SU-DHL-6 (cell line): ENCODE measurements around the gene RAD1.

Experiments used
- H2AFZ ChIP-seq: fragments of 200-600 bp; sonication (generic); 2 replicates; pipeline ENCODE4 v1.6.1; 2014; ENCODE audit warnings: low read depth, mild to moderate bottlenecking, moderate library complexity, mixed read lengths, antibody characterized with exemption, low read length; ENCODE audit not compliant: severe bottlenecking
- H3F3A ChIP-seq: fragments of 200-600 bp; shearing (Covaris generic); 2 replicates; pipeline ENCODE4 v1.6.0; 2016; ENCODE audit warnings: antibody characterized with exemption, mild to moderate bottlenecking; ENCODE audit not compliant: insufficient read depth
- H3K27ac ChIP-seq: fragments of 200-600 bp; sonication (generic); 2 replicates; pipeline ENCODE4 v1.5.1; 2016; ENCODE audit warnings: low read depth, mild to moderate bottlenecking, low read length, moderate library complexity, mixed read lengths
- H3K27me3 ChIP-seq: fragments of 200-600 bp; sonication (generic), shearing (Covaris generic); 2 replicates; pipeline ENCODE4 v1.6.0; 2014; ENCODE audit warnings: mild to moderate bottlenecking, low read length
- H3K36me3 ChIP-seq: fragments of 200-600 bp; sonication (generic); 2 replicates; pipeline ENCODE4 v1.6.1; 2014; ENCODE audit warnings: mild to moderate bottlenecking, low read length, mixed read lengths
- H3K4me2 ChIP-seq: fragments of 300-600, 200-600 bp; shearing (Covaris generic), sonication (generic); 2 replicates; pipeline ENCODE4 v1.6.0; 2014; ENCODE audit warnings: low read length, low read depth, mild to moderate bottlenecking; ENCODE audit not compliant: poor library complexity, severe bottlenecking
- H3K4me3 ChIP-seq: fragments of 200-600 bp; sonication (generic); 2 replicates; pipeline ENCODE4 v1.5.1; 2014; ENCODE audit warnings: antibody characterized with exemption, low read length, mild to moderate bottlenecking, mixed read lengths; ENCODE audit not compliant: insufficient read depth, poor library complexity, severe bottlenecking
- H3K79me2 ChIP-seq: fragments of 200-600 bp; sonication (generic); 2 replicates; pipeline ENCODE4 v1.6.1; 2014; ENCODE audit warnings: mild to moderate bottlenecking, low read length, moderate library complexity; ENCODE audit not compliant: insufficient read depth
- H3K9ac ChIP-seq: fragments of 200-600 bp; sonication (generic); 2 replicates; pipeline ENCODE4 v1.7.0; 2014; ENCODE audit warnings: mild to moderate bottlenecking, low read length
- H3K9me2 ChIP-seq: fragments of 200-600 bp; sonication (generic); replicated peaks from 2 replicates; pipeline ENCODE4 v1.6.1; 2014; ENCODE audit warnings: low read length; ENCODE audit not compliant: insufficient read depth
- H3K9me3 ChIP-seq: fragments of 200-600 bp; sonication (generic); 2 replicates; pipeline ENCODE4 v1.6.1; 2014; ENCODE audit warnings: low read length, mixed read lengths; ENCODE audit not compliant: insufficient read depth
- H4K20me1 ChIP-seq: fragments of 200-600 bp; sonication (generic); 2 replicates; pipeline ENCODE4 v1.6.1; 2014; ENCODE audit warnings: low read depth, mild to moderate bottlenecking, antibody characterized with exemption, low read length, moderate library complexity, mixed read lengths
- CTCF ChIP-seq: fragments of 200-600 bp; sonication (generic); IDR thresholded peaks from one replicate; pipeline ENCODE4 v1.5.1; 2017; ENCODE audit warnings: antibody characterized with exemption, mild to moderate bottlenecking, low read length, moderate library complexity; ENCODE audit not compliant: insufficient read depth, poor library complexity, severe bottlenecking
- EZH2phosphoT487 ChIP-seq: fragments of 200-600 bp; sonication (generic), shearing (Covaris generic); conservative IDR thresholded peaks from 2 replicates; pipeline ENCODE4 v1.6.1; 2018; ENCODE audit warnings: mild to moderate bottlenecking, antibody characterized with exemption, low read length, moderate library complexity, mixed read lengths

RAD1 gene

GRCh38 chr5:34886392-34887119 lies 28.7 kb downstream of the RAD1 start:
- H3F3A ChIP-seq, result no peaks in the 10 kb centered on the region
- no peaks in the 10 kb centered on the region for H3K27me3 ChIP-seq
- H3K9ac ChIP-seq, result no peak overlapping the region
- H3K4me2 ChIP-seq, result no peak overlapping the region
- TF ChIP-seq CTCF (no peak), EZH2phosphoT487 (no peak)
- H3K9me3 ChIP-seq, result no peaks in the 10 kb centered on the region
- H4K20me1 ChIP-seq, result no peaks in the 10 kb centered on the region
- no peak overlapping the region for H2AFZ ChIP-seq
- H3K9me2 ChIP-seq, result no peaks in the 10 kb centered on the region
- no peaks in the 10 kb centered on the region for H3K79me2 ChIP-seq
- no peak overlapping the region for H3K4me3 ChIP-seq
- H3K36me3 ChIP-seq, result no peaks in the 10 kb centered on the region
- H3K27ac ChIP-seq, result no peak overlapping the region

- Histone ChIP-seq H3K9me3 (no peaks in the 10 kb centered on the region), H3K27ac (no peak overlapping the region), H4K20me1 (no peaks in the 10 kb centered on the region), H2AFZ (no peak overlapping the region), H3K4me2 (no peak overlapping the region), H3F3A (no peaks in the 10 kb centered on the region), H3K79me2 (no peaks in the 10 kb centered on the region), H3K9ac (no peak overlapping the region), H3K27me3 (no peaks in the 10 kb centered on the region), H3K9me2 (no peaks in the 10 kb centered on the region), H3K36me3 (no peaks in the 10 kb centered on the region), H3K4me3 (no peak overlapping the region)
- TF ChIP-seq EZH2phosphoT487, result no peak
- TF ChIP-seq CTCF, result no peak
These were observed 34.1 kb downstream of the RAD1 start for GRCh38 chr5:34881246-34881645.

DNA sequence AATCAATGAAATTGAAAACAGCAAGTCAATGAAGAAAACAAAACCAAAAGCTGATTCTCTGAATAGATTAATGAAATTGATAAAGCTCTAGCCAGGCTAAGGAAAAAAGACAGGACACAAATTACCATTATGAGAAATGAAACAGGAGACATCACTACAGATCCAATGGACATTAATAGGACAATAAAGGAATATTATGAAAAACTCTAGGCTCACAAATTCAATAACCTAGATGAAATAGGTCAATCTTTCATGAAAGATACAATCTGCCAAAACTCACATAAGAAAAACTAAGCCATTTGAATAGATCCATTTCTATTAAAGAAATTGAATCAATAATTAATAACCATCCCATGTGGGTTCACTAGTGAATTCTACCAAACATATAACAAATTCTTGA lies 39.0 kb downstream of the RAD1 start:
- Histone ChIP-seq H3K9me3 (no peaks in the 10 kb centered on the region), H4K20me1 (no peaks in the 10 kb centered on the region), H3K27ac (no peak overlapping the region), H3K79me2 (no peaks in the 10 kb centered on the region), H3K4me3 (no peak overlapping the region), H3F3A (no peaks in the 10 kb centered on the region), H3K9ac (no peak overlapping the region), H2AFZ (no peak overlapping the region), H3K4me2 (no peak overlapping the region), H3K27me3 (no peaks in the 10 kb centered on the region), H3K36me3 (no peaks in the 10 kb centered on the region), H3K9me2 (no peaks in the 10 kb centered on the region)
- TF ChIP-seq EZH2phosphoT487 (no peak), CTCF (no peak)
